Astrocyte of the spinal cord (primary cell): ENCODE measurements around the gene GNAQ.

Experiments
- DNase-seq: peaks from one replicate; pipeline ENCODE4 v3.0.0; 2011; ENCODE audit warnings: low read depth, low spot score
- H3K4me3 ChIP-seq: 2 replicates; pipeline ENCODE4 v1.5.1; 2011; ENCODE audit warnings: low read depth, mild to moderate bottlenecking, low read length, moderate library complexity
- in situ Hi-C: cut with HindIII; loops from 2 replicates; pipeline ENCODE4 v1.10.0; 2017; ENCODE audit warnings: low sequenced_read_pairs
- TF ChIP-seq, protein P1 (sequence below): IDR thresholded peaks from 2 replicates; pipeline ENCODE4 v1.5.1; 2012; ENCODE audit warnings: low read depth, mild to moderate bottlenecking, low read length, inconsistent platforms

The GNAQ gene

DNA sequence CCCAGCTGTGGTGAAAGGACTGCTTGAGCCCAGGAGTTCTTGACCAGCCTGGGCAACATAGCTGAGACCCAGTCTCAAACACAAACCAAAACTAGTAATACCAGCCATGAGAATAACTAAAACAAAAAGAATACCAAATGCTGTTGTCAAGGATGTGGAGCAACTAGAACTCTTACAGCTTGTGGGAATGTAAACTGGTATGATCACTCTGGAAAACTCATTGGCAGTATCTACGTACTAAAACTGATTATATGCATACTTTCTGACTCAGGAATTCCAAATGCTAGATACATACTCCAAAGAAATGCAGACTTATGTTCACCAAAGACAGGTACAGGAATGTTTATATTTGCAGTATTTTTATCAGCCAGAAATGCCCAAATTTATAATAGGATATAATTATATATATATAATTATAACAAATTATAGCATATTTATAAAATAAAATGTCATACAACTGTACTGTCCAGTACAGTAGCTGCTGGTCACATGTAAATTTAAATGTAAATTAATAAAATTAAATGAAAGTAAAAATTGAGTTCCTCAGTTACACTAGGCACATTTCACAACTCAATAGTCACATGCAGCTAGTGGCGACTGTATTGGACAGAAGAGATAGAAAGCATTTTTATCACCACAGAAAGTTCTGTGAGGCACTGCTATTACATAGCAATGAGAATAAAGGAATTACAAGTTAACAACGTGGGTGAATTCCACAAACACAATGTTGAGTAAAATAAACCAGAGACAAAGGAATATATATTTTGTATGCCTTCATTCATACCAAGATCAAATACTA, 118.5 kb downstream of the GNAQ start:
- no peak overlapping the region for H3K4me3 ChIP-seq
- in situ Hi-C loops: no loop called here
- TF ChIP-seq, protein P1, sequence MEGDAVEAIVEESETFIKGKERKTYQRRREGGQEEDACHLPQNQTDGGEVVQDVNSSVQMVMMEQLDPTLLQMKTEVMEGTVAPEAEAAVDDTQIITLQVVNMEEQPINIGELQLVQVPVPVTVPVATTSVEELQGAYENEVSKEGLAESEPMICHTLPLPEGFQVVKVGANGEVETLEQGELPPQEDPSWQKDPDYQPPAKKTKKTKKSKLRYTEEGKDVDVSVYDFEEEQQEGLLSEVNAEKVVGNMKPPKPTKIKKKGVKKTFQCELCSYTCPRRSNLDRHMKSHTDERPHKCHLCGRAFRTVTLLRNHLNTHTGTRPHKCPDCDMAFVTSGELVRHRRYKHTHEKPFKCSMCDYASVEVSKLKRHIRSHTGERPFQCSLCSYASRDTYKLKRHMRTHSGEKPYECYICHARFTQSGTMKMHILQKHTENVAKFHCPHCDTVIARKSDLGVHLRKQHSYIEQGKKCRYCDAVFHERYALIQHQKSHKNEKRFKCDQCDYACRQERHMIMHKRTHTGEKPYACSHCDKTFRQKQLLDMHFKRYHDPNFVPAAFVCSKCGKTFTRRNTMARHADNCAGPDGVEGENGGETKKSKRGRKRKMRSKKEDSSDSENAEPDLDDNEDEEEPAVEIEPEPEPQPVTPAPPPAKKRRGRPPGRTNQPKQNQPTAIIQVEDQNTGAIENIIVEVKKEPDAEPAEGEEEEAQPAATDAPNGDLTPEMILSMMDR: no peak
- peak; percentile 32 for DNase-seq

DNA sequence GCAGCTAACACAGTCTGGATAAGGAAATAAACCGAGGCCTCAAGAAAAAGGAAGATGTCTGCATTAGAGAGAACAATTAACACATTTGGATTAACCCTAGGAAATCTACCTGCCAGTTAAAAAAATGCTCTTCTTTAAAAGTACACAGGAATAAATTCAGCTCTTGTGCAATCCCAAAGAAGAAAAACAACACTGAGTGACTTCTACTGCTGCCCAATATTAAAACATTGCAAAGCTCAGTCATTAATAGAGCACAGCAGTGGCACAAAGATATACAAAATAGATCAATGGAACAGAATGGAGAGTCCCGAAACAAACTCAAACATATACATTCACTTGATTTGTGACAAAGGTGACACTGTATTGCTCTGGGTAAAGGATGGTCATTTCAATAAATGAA, 119.7 kb downstream of the GNAQ start:
- no peak overlapping the region for H3K4me3 ChIP-seq
- in situ Hi-C loops: no loop called here
- no peak for DNase-seq
- TF ChIP-seq, protein P1: no peak

DNA sequence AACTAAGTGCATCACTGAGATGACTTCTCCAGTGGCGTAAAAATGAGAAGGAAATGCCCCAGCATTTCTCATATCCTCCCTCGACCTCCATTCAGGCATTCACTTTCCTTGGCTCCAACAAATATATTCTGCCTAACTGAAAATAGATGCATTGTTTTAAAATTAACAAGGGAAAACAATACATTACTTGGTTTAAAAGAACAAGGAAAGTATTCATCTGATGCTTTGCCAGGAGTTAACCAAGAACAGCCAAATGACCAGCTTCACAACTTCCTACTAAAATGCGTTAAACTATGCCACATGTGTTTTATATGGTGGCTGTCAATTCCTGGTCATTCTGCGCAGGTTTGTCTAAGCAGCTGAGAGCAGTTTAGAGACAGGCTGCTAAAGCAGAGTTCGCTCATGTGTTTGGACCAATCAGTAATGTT, 121.4 kb downstream of the GNAQ start:
- in situ Hi-C loops: no loop called here
- H3K4me3 ChIP-seq: no peak overlapping the region
- TF ChIP-seq, protein P1: no peak
- no peak for DNase-seq

DNA sequence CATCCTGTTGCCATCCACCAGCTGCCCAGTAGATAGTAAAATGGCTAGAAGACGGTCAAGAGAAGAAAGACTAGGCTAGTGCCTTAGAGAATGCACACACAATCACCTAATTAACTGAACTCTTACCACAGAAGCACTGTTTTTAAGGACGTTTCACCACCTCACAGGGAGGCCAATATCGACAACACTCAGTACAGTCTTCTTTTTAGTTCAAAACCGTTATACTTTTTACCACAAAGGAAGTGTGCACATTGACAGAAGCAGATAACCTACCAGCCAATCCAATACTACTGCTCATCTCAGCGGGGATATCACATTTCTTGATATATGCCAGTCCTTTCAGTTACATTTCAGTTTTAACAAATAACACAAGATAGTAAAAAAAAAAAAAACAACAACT, 122.3 kb downstream of the GNAQ start:
- TF ChIP-seq, protein P1: no peak
- no peak overlapping the region for H3K4me3 ChIP-seq
- in situ Hi-C loops: no loop called here
- no peak for DNase-seq

DNA sequence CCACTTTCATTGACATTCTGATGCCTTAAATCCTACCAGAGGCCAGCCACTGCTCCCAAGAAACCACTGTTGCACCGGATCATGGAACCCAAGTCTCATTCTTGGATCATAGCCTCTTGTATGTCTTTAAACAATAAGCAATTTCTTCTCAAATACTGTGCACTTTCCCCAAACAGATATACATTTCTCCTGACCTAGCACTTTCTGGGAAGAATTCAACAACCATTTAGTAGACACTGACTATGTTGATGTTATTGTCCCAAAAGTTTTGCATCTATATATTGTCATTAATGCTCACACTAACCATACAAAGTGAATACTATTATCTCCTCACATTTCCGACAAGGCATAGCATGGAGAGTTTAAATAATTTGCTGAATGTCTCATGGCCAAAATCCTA, 123.3 kb downstream of the GNAQ start:
- H3K4me3 ChIP-seq: no peak overlapping the region
- TF ChIP-seq, protein P1: no peak
- DNase-seq: no peak
- in situ Hi-C loops: no loop called here

DNA sequence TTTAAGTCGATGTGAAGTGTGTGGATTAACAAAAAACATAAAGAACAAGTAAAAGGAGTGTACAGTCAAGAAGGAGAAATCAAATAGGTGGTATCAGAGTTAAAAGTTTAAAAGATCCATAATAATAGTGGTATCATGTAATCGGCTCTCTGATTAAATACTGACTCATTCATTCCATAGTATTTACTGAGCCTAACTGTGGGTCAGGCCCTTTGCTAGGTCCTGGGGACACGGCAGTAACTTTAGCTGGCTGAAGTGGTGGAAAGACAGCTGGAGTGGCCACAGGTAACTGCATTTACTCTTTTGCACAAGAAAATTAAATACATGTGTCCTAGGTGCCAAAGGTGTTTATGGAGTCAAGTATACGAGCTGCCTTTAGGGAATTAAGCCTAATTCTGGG, 124.0 kb downstream of the GNAQ start:
- no peak overlapping the region for H3K4me3 ChIP-seq
- in situ Hi-C loops: no loop called here

More for the DNA sequence above, 124.0 kb downstream of the GNAQ start:
- DNase-seq: no peak
- TF ChIP-seq, protein P1: no peak
